H9 (cell line): Measurements from ENCODE around the gene R3HDM4. TPM values are rescaled to one million over a fixed set of nuclear protein-coding genes. Genes with fewer than 3 reads are reported as not detected.

Experiments used
- DNase-seq: peaks from one replicate; pipeline ENCODE4 v3.0.0-alpha.2; 2017
- H2AFZ ChIP-seq: one replicate; pipeline ENCODE4 v1.6.1; 2013; ENCODE audit warnings: mild to moderate bottlenecking, low read length, control low read depth, moderate library complexity
- H2AK5ac ChIP-seq: 2 replicates; pipeline ENCODE4 v1.6.1; 2013; ENCODE audit warnings: low read length, control low read depth, mixed read lengths; ENCODE audit not compliant: insufficient read length
- H2BK120ac ChIP-seq: one replicate; pipeline ENCODE4 v1.6.1; 2013; ENCODE audit warnings: low read depth, mild to moderate bottlenecking, low read length, control low read depth, inconsistent platforms; ENCODE audit not compliant: poor library complexity, severe bottlenecking
- H2BK12ac ChIP-seq: 2 replicates; pipeline ENCODE4 v1.6.1; 2013; ENCODE audit warnings: low read length, control low read depth, mixed read lengths, low read depth; ENCODE audit not compliant: insufficient read length
- H2BK15ac ChIP-seq: 2 replicates; pipeline ENCODE4 v1.6.1; 2013; ENCODE audit warnings: low read depth, low read length, control low read depth
- H2BK20ac ChIP-seq: one replicate; pipeline ENCODE4 v1.6.1; 2013; ENCODE audit warnings: low read depth, mild to moderate bottlenecking, low read length, control low read depth, inconsistent platforms; ENCODE audit not compliant: poor library complexity, severe bottlenecking
- H2BK5ac ChIP-seq: 2 replicates; pipeline ENCODE4 v1.6.1; 2013; ENCODE audit warnings: low read length, control low read depth, mixed read lengths; ENCODE audit not compliant: insufficient read length
- H3K14ac ChIP-seq: 2 replicates; pipeline ENCODE4 v1.6.1; 2013; ENCODE audit warnings: low read length, control low read depth; ENCODE audit not compliant: insufficient read depth
- H3K18ac ChIP-seq: 2 replicates; pipeline ENCODE4 v1.6.1; 2013; ENCODE audit warnings: low read depth, mild to moderate bottlenecking, mixed read lengths, low read length, control low read depth; ENCODE audit not compliant: insufficient read length
- H3K23ac ChIP-seq: 2 replicates; pipeline ENCODE4 v1.6.1; 2013; ENCODE audit warnings: low read length, control low read depth, mixed read lengths, low read depth; ENCODE audit not compliant: insufficient read length
- H3K23me2 ChIP-seq: 2 replicates; pipeline ENCODE4 v1.6.1; 2013; ENCODE audit warnings: low read depth, mild to moderate bottlenecking, mixed read lengths, low read length, control low read depth; ENCODE audit not compliant: insufficient read length, poor library complexity, severe bottlenecking
- H3K27ac ChIP-seq: 2 replicates; pipeline ENCODE4 v1.5.1; 2013; ENCODE audit warnings: low read length, control low read depth, mixed read lengths, low read depth; ENCODE audit not compliant: insufficient read length
- H3K27me3 ChIP-seq: 2 replicates; pipeline ENCODE4 v1.6.1; 2013; ENCODE audit warnings: low read length, control low read depth, inconsistent platforms; ENCODE audit not compliant: insufficient read depth
- H3K4ac ChIP-seq: 2 replicates; pipeline ENCODE4 v1.6.1; 2013; ENCODE audit warnings: low read depth, mild to moderate bottlenecking, control low read depth, inconsistent platforms, low read length, moderate library complexity
- H3K4me1 ChIP-seq: 2 replicates; pipeline ENCODE4 v1.6.1; 2013; ENCODE audit warnings: low read length, control low read depth, inconsistent platforms; ENCODE audit not compliant: insufficient read depth
- H3K4me2 ChIP-seq: 2 replicates; pipeline ENCODE4 v1.6.1; 2013; ENCODE audit warnings: low read length, control low read depth, mixed read lengths; ENCODE audit not compliant: insufficient read length, insufficient read depth
- H3K56ac ChIP-seq: 2 replicates; pipeline ENCODE4 v1.6.1; 2013; ENCODE audit warnings: low read depth, mild to moderate bottlenecking, mixed read lengths, low read length, control low read depth; ENCODE audit not compliant: insufficient read length
- H3K79me1 ChIP-seq: 2 replicates; pipeline ENCODE4 v1.6.1; 2013; ENCODE audit warnings: low read depth, mild to moderate bottlenecking, moderate library complexity, low read length, control low read depth, inconsistent platforms; ENCODE audit not compliant: insufficient read depth, poor library complexity, severe bottlenecking
- H3K79me2 ChIP-seq: 2 replicates; pipeline ENCODE4 v1.6.1; 2013; ENCODE audit warnings: low read length, control low read depth, inconsistent platforms; ENCODE audit not compliant: insufficient read depth
- H3K9ac ChIP-seq: 2 replicates; pipeline ENCODE4 v1.6.1; 2013; ENCODE audit warnings: low read length, control low read depth, mixed read lengths; ENCODE audit not compliant: insufficient read length; ENCODE audit errors: extremely low read depth
- H3K9me3 ChIP-seq: one replicate; pipeline ENCODE4 v1.6.1; 2013; ENCODE audit warnings: low read depth, low read length, inconsistent platforms; ENCODE audit not compliant: control insufficient read depth
- H3T11ph ChIP-seq: one replicate; pipeline ENCODE4 v1.6.1; 2013; ENCODE audit warnings: mild to moderate bottlenecking, low read length, control low read depth, inconsistent platforms
- H4K20me1 ChIP-seq: one replicate; pipeline ENCODE4 v1.6.1; 2013; ENCODE audit not compliant: control insufficient read depth, insufficient read length, insufficient read depth
- H4K5ac ChIP-seq: 2 replicates; pipeline ENCODE4 v1.6.1; 2013; ENCODE audit warnings: low read depth, mild to moderate bottlenecking, mixed read lengths, low read length, control low read depth; ENCODE audit not compliant: insufficient read length
- H4K8ac ChIP-seq: replicated peaks from 2 replicates; pipeline ENCODE4 v1.6.1; 2013; ENCODE audit warnings: low read length, control low read depth, mixed read lengths, low read depth; ENCODE audit not compliant: insufficient read length
- H4K91ac ChIP-seq: 2 replicates; pipeline ENCODE4 v1.6.1; 2013; ENCODE audit warnings: low read depth, mild to moderate bottlenecking, moderate library complexity, mixed read lengths, low read length, control low read depth; ENCODE audit not compliant: insufficient read length
- H3K27ac Mint-ChIP-seq, 3 experiments: 2 replicates in 2 of 3; 3 replicates in 1 of 3; pipeline ENCODE4 v1.8.0; 2020 to 2021; ENCODE audit warnings: mixed read lengths in 3 of 3, mild to moderate bottlenecking in 1 of 3, moderate library complexity in 1 of 3
- H3K27me3 Mint-ChIP-seq: 2 replicates; pipeline ENCODE4 v1.8.0; 2021; ENCODE audit warnings: low read depth, mild to moderate bottlenecking, moderate library complexity, mixed read lengths
- H3K36me3 Mint-ChIP-seq, 3 experiments: 2 replicates in 2 of 3; 3 replicates in 1 of 3; pipeline ENCODE4 v1.8.0; 2020 to 2021; ENCODE audit warnings: low read depth in 3 of 3, mixed read lengths in 3 of 3; ENCODE audit not compliant: insufficient read depth in 1 of 3
- H3K4me1 Mint-ChIP-seq, 2 experiments: 2 replicates each; pipeline ENCODE4 v1.8.0; 2020; ENCODE audit warnings: mixed read lengths in 2 of 2
- H3K4me3 Mint-ChIP-seq, 2 experiments: 2 replicates in 1 of 2; 3 replicates in 1 of 2; pipeline ENCODE4 v1.8.0; 2020 to 2021; ENCODE audit warnings: mild to moderate bottlenecking in 2 of 2, mixed read lengths in 2 of 2, moderate library complexity in 1 of 2
- H3K9me3 Mint-ChIP-seq, 2 experiments: 2 replicates in 1 of 2; 3 replicates in 1 of 2; pipeline ENCODE4 v1.8.0; 2020; ENCODE audit warnings: mild to moderate bottlenecking in 2 of 2, mixed read lengths in 2 of 2, moderate library complexity in 1 of 2
- CTCF ChIP-seq: fragments of 200-600 bp; sonication (generic); conservative IDR thresholded peaks from 3 replicates; pipeline ENCODE4 v1.8.0; 2021; ENCODE audit warnings: antibody characterized with exemption, mild to moderate bottlenecking
- WGBS: extraction: QIAGEN DNeasy Blood & Tissue Kit; methylation state at CpG from one replicate; pipeline ENCODE4 v1.1.7; 2013; ENCODE audit warnings: missing lambda C conversion rate, low lambda C conversion rate, mixed read lengths; ENCODE audit not compliant: insufficient read length; ENCODE audit errors: extremely low coverage; 5-methylcytosine and 5-hydroxymethylcytosine counted together
- total RNA-seq: library from RNA; stranded (reverse); gene quantifications from 2 replicates; pipeline ENCODE4 v1.2.1, GENCODE V29; 2021

R3HDM4 gene
- total RNA-seq, 1 experiment from 2014 or later = 66.4 TPM

- Histone ChIP-seq H3K23me2 (no peaks in the 10 kb centered on the region), H4K91ac (no peak overlapping the region), H3K23ac (no peak overlapping the region), H3K9ac (no peak overlapping the region), H4K20me1 (no peaks in the 10 kb centered on the region), H2AK5ac (no peak overlapping the region), H3K27me3 (no peaks in the 10 kb centered on the region), H3K4me2 (no peak overlapping the region), H3K18ac (no peak overlapping the region), H3K79me2 (no peaks in the 10 kb centered on the region), H3K4ac (no peak overlapping the region), H3K14ac (no peak overlapping the region), H4K8ac (no peak overlapping the region), H2BK20ac (no peak overlapping the region), H3K4me1 (no peaks in the 10 kb centered on the region), H2BK5ac (no peak overlapping the region), H2BK12ac (no peak overlapping the region), H3K27ac (no peak overlapping the region), H3K79me1 (no peaks in the 10 kb centered on the region), H3T11ph (no peak overlapping the region), H3K56ac (no peak overlapping the region), H3K9me3 (no peaks in the 10 kb centered on the region), H2BK120ac (no peak overlapping the region), H2BK15ac (no peak overlapping the region), H2AFZ (no peak overlapping the region), H4K5ac (no peak overlapping the region)
- peaks cover 0 to 4% of the 10 kb centered on the region in 2 experiments; a peak in 2 of 4 replicates for H3K4me1 Mint-ChIP-seq
- H3K4me3 Mint-ChIP-seq = no peak overlapping the region
- peaks cover 22% of the 10 kb centered on the region for H3K27me3 Mint-ChIP-seq
- H3K27ac Mint-ChIP-seq = no peak overlapping the region
- no peak for TF ChIP-seq CTCF
- WGBS = no CpG with 5 or more reads among the region's 13 CpGs
- no peaks in the 10 kb centered on the region; a peak in 1 of 5 replicates for H3K9me3 Mint-ChIP-seq
- no peaks in the 10 kb centered on the region for H3K36me3 Mint-ChIP-seq
- no peak for DNase-seq
Observed at GRCh38 chr19:850979-851335, 62.1 kb downstream of the R3HDM4 start.
